HUES48 (cell line): ENCODE results near the gene MON2.

ENCODE experiments used
- H3K27ac ChIP-seq: one replicate; pipeline ENCODE4 v1.7.0; 2013; ENCODE audit warnings: low read depth, low read length, inconsistent platforms
- H3K27me3 ChIP-seq: 2 replicates; pipeline ENCODE4 v1.6.1; 2013; ENCODE audit warnings: mild to moderate bottlenecking, low read length; ENCODE audit not compliant: control insufficient read depth, insufficient read depth
- H3K36me3 ChIP-seq: 2 replicates; pipeline ENCODE4 v1.6.1; 2013; ENCODE audit warnings: low read length; ENCODE audit not compliant: control insufficient read depth, insufficient read depth
- H3K4me1 ChIP-seq: 2 replicates; pipeline ENCODE4 v1.6.1; 2013; ENCODE audit warnings: mild to moderate bottlenecking, low read length; ENCODE audit not compliant: control insufficient read depth, insufficient read depth
- H3K4me3 ChIP-seq: 2 replicates; pipeline ENCODE4 v1.5.1; 2013; ENCODE audit warnings: mild to moderate bottlenecking, low read depth, low read length
- H3K9ac ChIP-seq: 2 replicates; pipeline ENCODE4 v1.6.1; 2013; ENCODE audit warnings: mild to moderate bottlenecking, low read depth, low read length, moderate library complexity
- H3K9me3 ChIP-seq: 2 replicates; pipeline ENCODE4 v1.6.1; 2013; ENCODE audit warnings: low read length; ENCODE audit not compliant: control insufficient read depth, insufficient read depth

MON2 gene

GRCh38 chr12:62522984-62523383, 56.4 kb downstream of the MON2 start:
- no peaks in the 10 kb centered on the region for H3K4me1 ChIP-seq
- H3K9me3 ChIP-seq = no peaks in the 10 kb centered on the region
- no peaks in the 10 kb centered on the region for H3K27me3 ChIP-seq
- H3K27ac ChIP-seq = no peak overlapping the region
- H3K36me3 ChIP-seq = peaks cover 5% of the 10 kb centered on the region; the same call in 1 of the 2 replicates
- H3K9ac ChIP-seq = no peak overlapping the region
- no peak overlapping the region for H3K4me3 ChIP-seq

GRCh38 chr12:62523619-62524018, 57.0 kb downstream of the MON2 start:
- Histone ChIP-seq H3K27ac (no peak overlapping the region), H3K4me1 (no peaks in the 10 kb centered on the region), H3K9me3 (no peaks in the 10 kb centered on the region), H3K36me3 (peaks cover 5% of the 10 kb centered on the region; the same call in 1 of the 2 replicates), H3K9ac (no peak overlapping the region), H3K27me3 (no peaks in the 10 kb centered on the region), H3K4me3 (no peak overlapping the region)

GRCh38 chr12:62525271-62525670, 58.6 kb downstream of the MON2 start:
- no peak overlapping the region for H3K4me3 ChIP-seq
- peaks cover 5% of the 10 kb centered on the region; the same call in 1 of the 2 replicates for H3K36me3 ChIP-seq
- H3K9me3 ChIP-seq = no peaks in the 10 kb centered on the region
- H3K4me1 ChIP-seq = no peaks in the 10 kb centered on the region
- no peak overlapping the region for H3K27ac ChIP-seq
- H3K9ac ChIP-seq = no peak overlapping the region
- H3K27me3 ChIP-seq = no peaks in the 10 kb centered on the region

- Histone ChIP-seq H3K9me3 (no peaks in the 10 kb centered on the region), H3K27me3 (no peaks in the 10 kb centered on the region), H3K36me3 (peaks cover 28% of the 10 kb centered on the region)
Measured at GRCh38 chr12:62530596-62530995, 64.0 kb downstream of the MON2 start.

GRCh38 chr12:62532333-62532732, 65.7 kb downstream of the MON2 start:
- H3K9ac ChIP-seq = no peak overlapping the region
- no peak overlapping the region for H3K4me3 ChIP-seq
- no peak overlapping the region for H3K27ac ChIP-seq
- peaks cover 29% of the 10 kb centered on the region for H3K36me3 ChIP-seq
- no peaks in the 10 kb centered on the region for H3K4me1 ChIP-seq
- H3K27me3 ChIP-seq = no peaks in the 10 kb centered on the region
- H3K9me3 ChIP-seq = no peaks in the 10 kb centered on the region

More at GRCh38 chr12:62530596-62530995, 64.0 kb downstream of the MON2 start:
- no peak overlapping the region for H3K4me3 ChIP-seq
- H3K27ac ChIP-seq = no peak overlapping the region
- no peaks in the 10 kb centered on the region for H3K4me1 ChIP-seq
- H3K9ac ChIP-seq = no peak overlapping the region

GRCh38 chr12:62533087-62533754, 66.6 kb downstream of the MON2 start:
- H3K9me3 ChIP-seq = no peaks in the 10 kb centered on the region
- H3K9ac ChIP-seq = no peak overlapping the region
- H3K36me3 ChIP-seq = peaks cover 37% of the 10 kb centered on the region
- H3K27ac ChIP-seq = no peak overlapping the region
- no peak overlapping the region for H3K4me3 ChIP-seq
- no peaks in the 10 kb centered on the region for H3K27me3 ChIP-seq
- no peaks in the 10 kb centered on the region for H3K4me1 ChIP-seq

GRCh38 chr12:62533755-62534107, 67.1 kb downstream of the MON2 start:
- Histone ChIP-seq H3K27ac (no peak overlapping the region), H3K36me3 (peaks cover 40% of the 10 kb centered on the region)

GRCh38 chr12:62536546-62536945, 69.9 kb downstream of the MON2 start:
- Histone ChIP-seq H3K27me3 (no peaks in the 10 kb centered on the region), H3K36me3 (peaks cover 40% of the 10 kb centered on the region), H3K9ac (no peak overlapping the region), H3K27ac (no peak overlapping the region), H3K9me3 (no peaks in the 10 kb centered on the region), H3K4me3 (no peak overlapping the region), H3K4me1 (no peaks in the 10 kb centered on the region)

More at GRCh38 chr12:62533755-62534107, 67.1 kb downstream of the MON2 start:
- Histone ChIP-seq H3K4me1 (no peaks in the 10 kb centered on the region), H3K27me3 (no peaks in the 10 kb centered on the region), H3K9me3 (no peaks in the 10 kb centered on the region), H3K4me3 (no peak overlapping the region), H3K9ac (no peak overlapping the region)

- Histone ChIP-seq H3K9me3 (no peaks in the 10 kb centered on the region), H3K4me3 (no peak overlapping the region), H3K9ac (no peak overlapping the region), H3K27ac (no peak overlapping the region), H3K27me3 (no peaks in the 10 kb centered on the region), H3K36me3 (peaks cover 37% of the 10 kb centered on the region), H3K4me1 (no peaks in the 10 kb centered on the region)
Measured at GRCh38 chr12:62537551-62537950, 70.9 kb downstream of the MON2 start.

- H3K27me3 ChIP-seq = no peaks in the 10 kb centered on the region
- H3K36me3 ChIP-seq = peaks cover 32% of the 10 kb centered on the region
- H3K9ac ChIP-seq = no peak overlapping the region
- H3K9me3 ChIP-seq = no peaks in the 10 kb centered on the region
- H3K4me1 ChIP-seq = no peaks in the 10 kb centered on the region
- no peak overlapping the region for H3K27ac ChIP-seq
- no peak overlapping the region for H3K4me3 ChIP-seq
Measured at GRCh38 chr12:62540354-62540753, 73.7 kb downstream of the MON2 start.

- Histone ChIP-seq H3K9ac (no peak overlapping the region), H3K4me3 (no peak overlapping the region), H3K36me3 (peaks cover 35% of the 10 kb centered on the region), H3K4me1 (no peaks in the 10 kb centered on the region), H3K27ac (no peak overlapping the region), H3K27me3 (no peaks in the 10 kb centered on the region), H3K9me3 (no peaks in the 10 kb centered on the region)
Measured at GRCh38 chr12:62542814-62543213, 76.2 kb downstream of the MON2 start.
